T-cell (primary cell): ENCODE results near the gene CARS1. TPM values are rescaled to one million over a fixed set of nuclear protein-coding genes. Genes with fewer than 3 reads are reported as not detected.

Source experiments
- ATAC-seq, 4 experiments: fragments of 200-7000 bp in 3 of 4; fragments of 150-1000 bp in 1 of 4; cut with Tn5 transposase; replicated peaks in 1 of 4; 1 replicate in 3 of 4; 2 replicates in 1 of 4; pipeline ENCODE4 v1.10.0; 2021; ENCODE audit warnings: moderate library complexity in 3 of 4, mild to moderate bottlenecking in 2 of 4, moderate number of reproducible peaks in 1 of 4
- CTCF ChIA-PET, 2 donors: fragments of 300-600 bp; sonication (Branson Sonifier 250); formaldehyde crosslinking; loops; one replicate each; lab custom pipeline; 2022; ENCODE audit warnings: antibody characterized with exemption in 2 of 2; lab: Charles Lee
- POLR2A ChIA-PET, 2 donors: fragments of 300-600 bp; sonication (Branson Sonifier 250); formaldehyde crosslinking; loops; one replicate each; lab custom pipeline; 2022; ENCODE audit warnings: antibody characterized with exemption in 2 of 2; lab: Charles Lee
- DNase-seq, 35 experiments: peaks; one replicate each; pipeline versions ENCODE4 v3.0.0 to v3.0.0-alpha.2; 2013 to 2023
- H3K27ac ChIP-seq: one replicate; pipeline ENCODE4 v1.5.1; 2013; ENCODE audit warnings: low read length
- H3K27me3 ChIP-seq, 2 experiments: replicated peaks in 1 of 2; 1 replicate in 1 of 2; 2 replicates in 1 of 2; pipeline versions ENCODE4 v1.6.1 to v1.7.0; 2013; ENCODE audit warnings: low read length in 1 of 2, mixed read lengths in 1 of 2; ENCODE audit not compliant: control insufficient read depth in 2 of 2, insufficient read depth in 2 of 2; ENCODE audit errors: extremely low read depth in 1 of 2
- H3K36me3 ChIP-seq, 2 donors: 1 replicate in 1 of 2; 2 replicates in 1 of 2; pipeline versions ENCODE4 v1.6.1 to v1.7.0; 2013; ENCODE audit warnings: low read length in 1 of 2; ENCODE audit not compliant: control insufficient read depth in 2 of 2, insufficient read depth in 1 of 2; ENCODE audit errors: extremely low read depth in 1 of 2
- H3K4me1 ChIP-seq, 2 experiments: 1 replicate in 1 of 2; 2 replicates in 1 of 2; pipeline versions ENCODE4 v1.6.1 to v1.7.0; 2013; ENCODE audit warnings: low read length in 2 of 2, mixed read lengths in 1 of 2; ENCODE audit not compliant: insufficient read depth in 2 of 2, control insufficient read depth in 1 of 2; ENCODE audit errors: extremely low read depth in 1 of 2
- H3K4me3 ChIP-seq, 2 donors: 1 replicate in 1 of 2; 2 replicates in 1 of 2; pipeline versions ENCODE4 v1.5.1 to v1.7.0; 2013; ENCODE audit warnings: mild to moderate bottlenecking in 2 of 2, low read length in 1 of 2, moderate library complexity in 1 of 2; ENCODE audit not compliant: control insufficient read depth in 1 of 2; ENCODE audit errors: extremely low read depth in 1 of 2
- H3K9me3 ChIP-seq: 2 replicates; pipeline ENCODE4 v1.7.0; 2013
- H3K27ac Mint-ChIP-seq, 2 donors: one replicate each; pipeline ENCODE4 v1.8.0; 2020 to 2021; ENCODE audit warnings: mild to moderate bottlenecking in 2 of 2, mixed read lengths in 2 of 2
- H3K27me3 Mint-ChIP-seq, 2 donors: one replicate each; pipeline ENCODE4 v1.8.0; 2021 to 2022; ENCODE audit warnings: mixed read lengths in 2 of 2
- H3K36me3 Mint-ChIP-seq: one replicate; pipeline ENCODE4 v1.8.0; 2021; ENCODE audit warnings: mixed read lengths
- H3K4me1 Mint-ChIP-seq, 3 donors: one replicate each; pipeline ENCODE4 v1.8.0; 2020 to 2022; ENCODE audit warnings: mixed read lengths in 3 of 3, mild to moderate bottlenecking in 1 of 3
- H3K4me3 Mint-ChIP-seq, 3 donors: one replicate each; pipeline ENCODE4 v1.8.0; 2020 to 2022; ENCODE audit warnings: mild to moderate bottlenecking in 3 of 3, mixed read lengths in 3 of 3, moderate library complexity in 3 of 3
- H3K9me3 Mint-ChIP-seq, 3 donors: one replicate each; pipeline ENCODE4 v1.8.0; 2020 to 2022; ENCODE audit warnings: mixed read lengths in 3 of 3
- WGBS: methylation state at CpG from one replicate; pipeline ENCODE4 v1.1.5; 2013; ENCODE audit warnings: missing lambda C conversion rate; ENCODE audit not compliant: insufficient coverage; 5-methylcytosine and 5-hydroxymethylcytosine counted together
- total RNA-seq, 35 experiments: library from RNA in 6 of 35; stranded (reverse) in 6 of 35; fragments of 120-200 nt in 1 of 35; gene quantifications; one replicate each; pipeline versions ENCODE4 v1.2.1 to v1.2.4 and lab custom pipeline; 2013 to 2026

The CARS1 gene
- total RNA-seq, 5 donors from 2014 or later (not counting 1 experiment from before 2014, with no cell fraction given): 45.3 to 113 (median 109) TPM

GRCh38 chr11:2976294-2977063 lies 80.7 kb downstream of the CARS1 start:
- Mint-ChIP-seq H3K4me3 (no peak overlapping the region), H3K9me3 (no peaks in the 10 kb centered on the region), H3K27me3 (no peaks in the 10 kb centered on the region), H3K36me3 (peaks cover 47% of the 10 kb centered on the region), H3K4me1 (peaks cover 36 to 66% (median 43%) of the 10 kb centered on the region in 3 donors), H3K27ac (peak overlapping the region; percentile 7 to 36)
- no peak for DNase-seq
- ChIA-PET POLR2A (interaction anchor here in 1 of 2 donors (0.6 kb wide), 1 partner anchor 19 kb away, joined by 3 read pairs; no protein-coding TSS in a partner anchor), CTCF (interaction anchor here in 1 of 2 donors (1.3 to 3.3 kb wide), 5 partner anchors 13 to 115 kb away, joined by 6 to 20 read pairs (median 8); no protein-coding TSS in a partner anchor)
- Histone ChIP-seq H3K27me3 (no peaks in the 10 kb centered on the region), H3K36me3 (peaks cover 0 to 79% of the 10 kb centered on the region in 2 donors), H3K27ac (no peak overlapping the region), H3K4me3 (no peak overlapping the region), H3K4me1 (peaks cover 0 to 15% of the 10 kb centered on the region in 2 experiments), H3K9me3 (no peaks in the 10 kb centered on the region)
- WGBS: 96% methylated on average over 2 of the region's 6 CpGs
- ATAC-seq: no peak

GRCh38 chr11:2975594-2975993 lies 81.6 kb downstream of the CARS1 start:
- no peaks in the 10 kb centered on the region for H3K9me3 Mint-ChIP-seq
- Histone ChIP-seq H3K27ac (no peak overlapping the region), H3K4me3 (no peak overlapping the region), H3K4me1 (peaks cover 0 to 7% of the 10 kb centered on the region in 2 experiments), H3K27me3 (no peaks in the 10 kb centered on the region), H3K36me3 (peaks cover 0 to 87% of the 10 kb centered on the region in 2 donors), H3K9me3 (no peaks in the 10 kb centered on the region)
- DNase-seq: peak; percentile 19 to 75 (median 46)
- ChIA-PET CTCF (interaction anchor here in 1 of 2 donors (1.0 to 3.3 kb wide), 7 partner anchors 14 to 116 kb away, joined by 4 to 20 read pairs (median 6); partner anchors contain the start of gene NAP1L4), POLR2A (interaction anchor here (0.6 to 1.2 kb wide), 4 partner anchors 14 to 46 kb away, joined by 3 to 4 read pairs (median 3); no protein-coding TSS in a partner anchor)
- no peak overlapping the region for H3K4me3 Mint-ChIP-seq
- no peaks in the 10 kb centered on the region for H3K27me3 Mint-ChIP-seq
- peak overlapping the region in 1 of 2 donors; percentile 48 for H3K27ac Mint-ChIP-seq
- peak; percentile 85 to 95 (median 92) for ATAC-seq
- WGBS: 50% methylated on average over 1 of the region's 4 CpGs
- peaks cover 34 to 58% (median 38%) of the 10 kb centered on the region in 3 donors for H3K4me1 Mint-ChIP-seq
- H3K36me3 Mint-ChIP-seq: peaks cover 54% of the 10 kb centered on the region

DNA sequence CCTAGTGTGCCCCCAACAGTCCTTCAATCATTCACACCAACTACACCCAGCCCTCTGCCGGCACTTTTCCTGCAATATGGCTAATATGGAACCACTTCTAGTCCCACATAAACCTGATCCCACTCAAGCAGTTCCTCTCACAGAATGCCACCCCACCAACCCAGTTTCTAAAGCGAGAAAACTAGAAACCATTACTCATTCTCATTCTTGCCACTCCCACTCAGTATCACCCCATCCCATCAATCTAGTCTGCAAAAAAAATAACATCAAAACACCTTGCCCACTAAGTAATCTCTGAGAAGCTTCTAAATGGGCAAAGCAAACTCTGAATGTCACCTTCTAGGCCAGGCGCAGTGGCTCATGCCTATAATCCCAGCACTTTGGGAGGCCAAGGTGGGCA lies 83.0 kb downstream of the CARS1 start:
- Mint-ChIP-seq H3K4me3 (no peak overlapping the region), H3K27ac (peak overlapping the region in 1 of 2 donors; percentile 22), H3K9me3 (no peaks in the 10 kb centered on the region), H3K36me3 (peaks cover 67% of the 10 kb centered on the region), H3K4me1 (peaks cover 33 to 54% (median 34%) of the 10 kb centered on the region in 3 donors), H3K27me3 (no peaks in the 10 kb centered on the region)
- Histone ChIP-seq H3K4me3 (no peak overlapping the region), H3K9me3 (no peaks in the 10 kb centered on the region), H3K4me1 (peaks cover 0 to 4% of the 10 kb centered on the region in 2 experiments), H3K27ac (no peak overlapping the region), H3K36me3 (peaks cover 1 to 99% of the 10 kb centered on the region in 2 donors), H3K27me3 (no peaks in the 10 kb centered on the region)
- ATAC-seq: no peak
- CTCF ChIA-PET: interaction anchor here in 1 of 2 donors (0.5 to 3.3 kb wide), 7 partner anchors 18 to 117 kb away, joined by 3 to 20 read pairs (median 4); partner anchors contain the start of gene NAP1L4
- POLR2A ChIA-PET: interaction anchor here (0.5 to 0.7 kb wide), 3 partner anchors 8 to 21 kb away, joined by 3 read pairs; no protein-coding TSS in a partner anchor
- DNase-seq: no peak
- 75% methylated on average over 3 of the region's 3 CpGs for WGBS

GRCh38 chr11:2968341-2968900 lies 88.8 kb downstream of the CARS1 start:
- no peak overlapping the region for H3K27ac Mint-ChIP-seq
- peaks cover 5 to 41% (median 15%) of the 10 kb centered on the region in 3 donors for H3K4me1 Mint-ChIP-seq
- H3K27me3 Mint-ChIP-seq: no peaks in the 10 kb centered on the region

DNA sequence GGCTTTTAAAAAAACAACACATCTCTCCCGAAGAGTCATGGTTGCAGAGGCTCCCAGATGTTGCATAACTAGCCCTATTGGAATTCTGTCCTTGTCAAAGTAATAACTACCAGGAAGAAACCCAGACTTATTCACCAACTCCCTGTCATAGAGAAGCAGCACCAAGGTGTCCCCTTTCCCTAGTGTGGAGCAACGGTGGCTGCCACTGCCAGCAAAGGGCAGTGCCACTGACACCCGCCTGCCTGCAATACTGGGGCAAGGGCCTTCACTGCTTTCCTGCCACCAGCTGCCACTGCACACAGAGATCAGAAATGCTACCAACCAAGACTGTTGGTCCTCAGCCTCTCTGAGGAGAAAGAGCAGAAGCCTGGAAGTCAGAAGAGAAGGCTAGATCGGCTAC lies 92.4 kb downstream of the CARS1 start:
- H3K36me3 Mint-ChIP-seq: peaks cover 72% of the 10 kb centered on the region
- Histone ChIP-seq H3K4me3 (no peak overlapping the region), H3K27ac (no peak overlapping the region), H3K27me3 (no peaks in the 10 kb centered on the region), H3K4me1 (no peaks in the 10 kb centered on the region), H3K36me3 (peaks cover 17 to 91% of the 10 kb centered on the region in 2 donors), H3K9me3 (no peaks in the 10 kb centered on the region)
- CTCF ChIA-PET: interaction anchor here (0.6 kb wide), 2 partner anchors 93 to 659 kb away, joined by 3 read pairs; no protein-coding TSS in a partner anchor
- ATAC-seq: no peak
- POLR2A ChIA-PET: no interaction called here
- H3K27me3 Mint-ChIP-seq: no peaks in the 10 kb centered on the region
- no peak overlapping the region for H3K27ac Mint-ChIP-seq
- H3K9me3 Mint-ChIP-seq: no peaks in the 10 kb centered on the region
- H3K4me1 Mint-ChIP-seq: peaks cover 23 to 46% (median 25%) of the 10 kb centered on the region in 3 donors
- 90% methylated on average over 4 of the region's 4 CpGs for WGBS
- no peak overlapping the region for H3K4me3 Mint-ChIP-seq
- DNase-seq: no peak

More at GRCh38 chr11:2968341-2968900, 88.8 kb downstream of the CARS1 start:
- Mint-ChIP-seq H3K4me3 (no peak overlapping the region), H3K9me3 (no peaks in the 10 kb centered on the region), H3K36me3 (peaks cover 71% of the 10 kb centered on the region)
- H3K27ac ChIP-seq: no peak overlapping the region
- H3K36me3 ChIP-seq: peaks cover 17 to 97% of the 10 kb centered on the region in 2 donors
- ATAC-seq: no peak
- H3K4me1 ChIP-seq: no peaks in the 10 kb centered on the region
- 89% methylated on average over 4 of the region's 6 CpGs for WGBS
- POLR2A ChIA-PET: interaction anchor here in 1 of 2 donors (0.6 kb wide), 1 partner anchor 23 kb away, joined by 3 read pairs; no protein-coding TSS in a partner anchor
- CTCF ChIA-PET: interaction anchor here in 1 of 2 donors (0.5 to 1.2 kb wide), 2 partner anchors 13 to 53 kb away, joined by 3 read pairs; no protein-coding TSS in a partner anchor
- no peak overlapping the region for H3K4me3 ChIP-seq
- no peak for DNase-seq
- no peaks in the 10 kb centered on the region for H3K9me3 ChIP-seq
- H3K27me3 ChIP-seq: no peaks in the 10 kb centered on the region

- Mint-ChIP-seq H3K27ac (no peak overlapping the region), H3K9me3 (no peaks in the 10 kb centered on the region), H3K4me3 (no peak overlapping the region), H3K27me3 (no peaks in the 10 kb centered on the region), H3K4me1 (peaks cover 23 to 47% (median 25%) of the 10 kb centered on the region in 3 donors), H3K36me3 (peaks cover 75% of the 10 kb centered on the region)
- no peak for ATAC-seq
- Histone ChIP-seq H3K27ac (no peak overlapping the region), H3K4me3 (no peak overlapping the region), H3K4me1 (no peaks in the 10 kb centered on the region), H3K36me3 (peaks cover 13 to 91% of the 10 kb centered on the region in 2 donors), H3K9me3 (no peaks in the 10 kb centered on the region), H3K27me3 (no peaks in the 10 kb centered on the region)
- DNase-seq: no peak
- ChIA-PET CTCF (no interaction called here), POLR2A (interaction anchor here in 1 of 2 donors (0.7 kb wide), 2 partner anchors 37 to 69 kb away, joined by 3 read pairs; no protein-coding TSS in a partner anchor)
- WGBS: 96% methylated on average over 4 of the region's 6 CpGs
Observed at GRCh38 chr11:2963761-2964160, 93.5 kb downstream of the CARS1 start.
